ENCODE measurements around the gene PDHB. TPM values are rescaled to one million over a fixed set of nuclear protein-coding genes. Genes with fewer than 3 reads are reported as not detected.

PDHB gene
- total and polyA plus RNA-seq, 4 donors, result 50.8 to 67.6 (median 63.1) TPM

GRCh38 chr3:58392181-58392580, 41.5 kb downstream of the PDHB start:
- no peak overlapping the region for H3K9ac ChIP-seq (ENCODE audit: insufficient read depth in 1 of 2, low read length in 2 of 2)
- no peaks in the 10 kb centered on the region for H3K27me3 ChIP-seq (ENCODE audit: control insufficient read depth in 3 of 3, insufficient read depth in 3 of 3, low read length in 2 of 3)
- ATAC-seq (ENCODE audit: insufficient read depth, low FRiP score) (no peak), DNase-seq (peak in 1 of 3 donors; percentile 22)
- H3K4me1 ChIP-seq (ENCODE audit: control insufficient read depth in 5 of 5, insufficient read depth in 5 of 5, low read length in 5 of 5), result peaks cover 0 to 50% (median 7%) of the 10 kb centered on the region in 5 donors
- H3K9me3 ChIP-seq (ENCODE audit: control insufficient read depth in 4 of 4, insufficient read depth in 3 of 4, low read length in 3 of 4), result no peaks in the 10 kb centered on the region
- WGBS, 2 donors, result 44 to 46% methylated on average over 3 of the region's 3 CpGs
- H3K27ac ChIP-seq (ENCODE audit: low read depth in 1 of 2, low read length in 1 of 2), result no peak overlapping the region
- no peak overlapping the region for H3K4me3 ChIP-seq
- peaks cover 2 to 16% (median 11%) of the 10 kb centered on the region in 4 donors for H3K36me3 ChIP-seq (ENCODE audit: control insufficient read depth in 4 of 4, insufficient read depth in 4 of 4, low read length in 4 of 4)
- no peak for TF ChIP-seq CTCF (IDR thresholded peaks at IDR 0.05; ENCODE audit: control extremely low read depth, extremely low read depth)

- Histone ChIP-seq H3K36me3 (ENCODE audit: control insufficient read depth in 4 of 4, insufficient read depth in 4 of 4, low read length in 4 of 4) (peaks cover 0 to 13% (median 6%) of the 10 kb centered on the region in 4 donors), H3K27ac (ENCODE audit: low read depth in 1 of 2, low read length in 1 of 2) (no peak overlapping the region), H3K4me1 (ENCODE audit: control insufficient read depth in 5 of 5, insufficient read depth in 5 of 5, low read length in 5 of 5) (peaks cover 3 to 58% (median 14%) of the 10 kb centered on the region in 5 donors), H3K27me3 (ENCODE audit: control insufficient read depth in 3 of 3, insufficient read depth in 3 of 3, low read length in 2 of 3) (no peaks in the 10 kb centered on the region), H3K9ac (ENCODE audit: insufficient read depth in 1 of 2, low read length in 2 of 2) (no peak overlapping the region), H3K9me3 (ENCODE audit: control insufficient read depth in 4 of 4, insufficient read depth in 3 of 4, low read length in 3 of 4) (no peaks in the 10 kb centered on the region), H3K4me3 (no peak overlapping the region)
- ATAC-seq (ENCODE audit: insufficient read depth, low FRiP score) (no peak), DNase-seq (peak in 2 of 3 donors; percentile 21 to 38)
- TF ChIP-seq CTCF (IDR thresholded peaks at IDR 0.05; ENCODE audit: control extremely low read depth, extremely low read depth), result no peak
- WGBS, 2 donors, result 77 to 84% methylated on average over 3 of the region's 3 CpGs
These were observed 42.3 kb downstream of the PDHB start for GRCh38 chr3:58391156-58391865.

- H3K4me1 ChIP-seq (ENCODE audit: control insufficient read depth in 5 of 5, insufficient read depth in 5 of 5, low read length in 5 of 5), result peaks cover 6 to 57% (median 14%) of the 10 kb centered on the region in 5 donors
- no peaks in the 10 kb centered on the region for H3K9me3 ChIP-seq (ENCODE audit: control insufficient read depth in 4 of 4, insufficient read depth in 3 of 4, low read length in 3 of 4)
- H3K4me3 ChIP-seq, result no peak overlapping the region
- H3K9ac ChIP-seq (ENCODE audit: insufficient read depth in 1 of 2, low read length in 2 of 2), result no peak overlapping the region
- DNase-seq, result peak; percentile 60 to 98 (median 98)
- no peak for TF ChIP-seq CTCF (IDR thresholded peaks at IDR 0.05; ENCODE audit: control extremely low read depth, extremely low read depth)
- ATAC-seq (ENCODE audit: insufficient read depth, low FRiP score), result no peak
- H3K27me3 ChIP-seq (ENCODE audit: control insufficient read depth in 3 of 3, insufficient read depth in 3 of 3, low read length in 2 of 3), result no peaks in the 10 kb centered on the region
- peaks cover 0 to 6% (median 1%) of the 10 kb centered on the region in 4 donors for H3K36me3 ChIP-seq (ENCODE audit: control insufficient read depth in 4 of 4, insufficient read depth in 4 of 4, low read length in 4 of 4)
- no peak overlapping the region for H3K27ac ChIP-seq (ENCODE audit: low read depth in 1 of 2, low read length in 1 of 2)
These were observed 45.0 kb downstream of the PDHB start for GRCh38 chr3:58388550-58389091.

Data from lung (tissue), 12 donors.